B cell (primary cell): Measurements from ENCODE around the gene ATG7. TPM values are rescaled to one million over a fixed set of nuclear protein-coding genes. Genes with fewer than 3 reads are reported as not detected.

Source experiments
- ATAC-seq: fragments of 200-7000 bp; cut with Tn5 transposase; one replicate; pipeline ENCODE4 v1.10.0; 2021; ENCODE audit warnings: low read depth, mild to moderate bottlenecking, moderate number of reproducible peaks, moderate library complexity
- CTCF ChIA-PET: fragments of 350-600 bp; sonication (Branson Sonifier 250); formaldehyde crosslinking; loops from one replicate; lab custom pipeline; 2021; ENCODE audit warnings: antibody characterized with exemption, inconsistent platforms; lab: Charles Lee
- POLR2A ChIA-PET: fragments of 350-600 bp; sonication (Branson Sonifier 250); formaldehyde crosslinking; loops from one replicate; lab custom pipeline; 2021; ENCODE audit warnings: antibody characterized with exemption; lab: Charles Lee
- DNase-seq: peaks from one replicate; pipeline ENCODE4 v3.0.0; 2013
- H2AFZ ChIP-seq: 2 replicates; pipeline ENCODE4 v1.6.1; 2012; ENCODE audit warnings: mild to moderate bottlenecking, low read depth, low read length; ENCODE audit not compliant: insufficient read depth, poor library complexity, severe bottlenecking
- H3K27ac ChIP-seq, 2 donors: 1 replicate in 1 of 2; 2 replicates in 1 of 2; pipeline ENCODE4 v1.5.1; 2012 to 2013; ENCODE audit warnings: low read length in 2 of 2, mild to moderate bottlenecking in 2 of 2, moderate library complexity in 1 of 2
- H3K27me3 ChIP-seq, 4 experiments: fragments of 200-600 bp in 1 of 4; sonication (generic) in 1 of 4; replicated peaks in 1 of 4; 1 replicate in 2 of 4; 2 replicates in 2 of 4; pipeline versions ENCODE4 v1.6.1 to v1.7.0; 2013 to 2016; ENCODE audit warnings: low read length in 3 of 4, mild to moderate bottlenecking in 2 of 4, mixed read lengths in 1 of 4, moderate library complexity in 1 of 4; ENCODE audit not compliant: insufficient read depth in 4 of 4, control insufficient read depth in 3 of 4; ENCODE audit errors: control extremely low read depth in 1 of 4
- H3K36me3 ChIP-seq, 2 experiments: replicated peaks in 1 of 2; 1 replicate in 1 of 2; 2 replicates in 1 of 2; pipeline versions ENCODE4 v1.6.1 to v1.7.1; 2013; ENCODE audit warnings: low read length in 1 of 2; ENCODE audit not compliant: insufficient read depth in 2 of 2, control insufficient read depth in 1 of 2; ENCODE audit errors: control extremely low read depth in 1 of 2, extremely low read depth in 1 of 2
- H3K4me1 ChIP-seq, 2 donors: fragments of 200-600 bp in 1 of 2; sonication (generic) in 1 of 2; 1 replicate in 1 of 2; 2 replicates in 1 of 2; pipeline versions ENCODE4 v1.5.1 to v1.6.1; 2013 to 2017; ENCODE audit warnings: low read length in 2 of 2; ENCODE audit not compliant: control insufficient read depth in 2 of 2, insufficient read depth in 2 of 2
- H3K4me2 ChIP-seq: replicated peaks from 2 replicates; pipeline ENCODE3; 2012; ENCODE audit warnings: mild to moderate bottlenecking, low read depth, low read length; ENCODE audit not compliant: poor library complexity, severe bottlenecking
- H3K4me3 ChIP-seq, 5 experiments: fragments of 200-600 bp in 1 of 5; sonication (generic) in 1 of 5; 1 replicate in 3 of 5; 2 replicates in 2 of 5; pipeline versions ENCODE4 v1.5.1 to v1.7.0; 2011 to 2016; ENCODE audit warnings: low read length in 4 of 5, mild to moderate bottlenecking in 4 of 5, low read depth in 2 of 5, control low read depth in 1 of 5, moderate library complexity in 1 of 5; ENCODE audit not compliant: insufficient read depth in 1 of 5; ENCODE audit errors: control extremely low read depth in 1 of 5, extremely low read depth in 1 of 5
- H3K79me2 ChIP-seq: fragments of 200-600 bp; sonication (generic); one replicate; pipeline ENCODE4 v1.6.0; 2016; ENCODE audit warnings: low read length; ENCODE audit not compliant: control insufficient read depth, insufficient read depth
- H3K9ac ChIP-seq: fragments of 200-600 bp; sonication (generic); 2 replicates; pipeline ENCODE4 v1.6.1; 2017; ENCODE audit warnings: mild to moderate bottlenecking, low read length, moderate library complexity
- H3K9me3 ChIP-seq, 3 donors: one replicate each; pipeline versions ENCODE4 v1.6.1 to v1.7.1; 2013; ENCODE audit warnings: low read length in 2 of 3; ENCODE audit not compliant: control insufficient read depth in 2 of 3, insufficient read depth in 1 of 3; ENCODE audit errors: control extremely low read depth in 1 of 3
- H4K20me1 ChIP-seq: 2 replicates; pipeline ENCODE4 v1.6.0; 2012; ENCODE audit warnings: mild to moderate bottlenecking, low read length; ENCODE audit not compliant: insufficient read depth, control insufficient read depth, poor library complexity, severe bottlenecking
- H3K27ac Mint-ChIP-seq: one replicate; pipeline ENCODE4 v1.8.0; 2021; ENCODE audit warnings: mixed read lengths
- H3K27me3 Mint-ChIP-seq: one replicate; pipeline ENCODE4 v1.8.0; 2021; ENCODE audit warnings: mixed read lengths
- H3K4me1 Mint-ChIP-seq: one replicate; pipeline ENCODE4 v1.8.0; 2021; ENCODE audit warnings: mixed read lengths
- H3K4me3 Mint-ChIP-seq: one replicate; pipeline ENCODE4 v1.8.0; 2021; ENCODE audit warnings: mixed read lengths
- H3K9me3 Mint-ChIP-seq: one replicate; pipeline ENCODE4 v1.8.0; 2022; ENCODE audit warnings: mixed read lengths; ENCODE audit not compliant: insufficient read depth
- EZH2 ChIP-seq: IDR thresholded peaks from 2 replicates; pipeline ENCODE4 v1.6.1; 2012; ENCODE audit warnings: borderline replicate concordance, low read depth, mild to moderate bottlenecking, moderate library complexity, low read length; ENCODE audit not compliant: insufficient read depth, poor library complexity, severe bottlenecking
- WGBS: methylation state at CpG from one replicate; pipeline ENCODE4 v1.1.5; 2013; ENCODE audit warnings: missing lambda C conversion rate; ENCODE audit not compliant: insufficient coverage; 5-methylcytosine and 5-hydroxymethylcytosine counted together
- intact Hi-C: fragments of 100-400 bp; cut with micrococcal nuclease; formaldehyde crosslinking; loops from one replicate; pipeline ENCODE4 v1.10.0; 2022
- polyA plus RNA-seq: library from polyadenylated mRNA; depleted of rRNA; stranded (reverse); fragments of >200 nt; gene quantifications from 2 replicates; pipeline ENCODE4 v1.2.3, GENCODE V29; 2012
- total RNA-seq, 2 donors: library from RNA; stranded (reverse); fragments of 120-200 nt in 1 of 2; gene quantifications; 1 replicate in 1 of 2; 2 replicates in 1 of 2; pipeline versions ENCODE4 v1.2.3 to v1.2.4, GENCODE V29; 2013 to 2022
- TF ChIP-seq, protein P1 (sequence below): fragments of 200-600 bp; IDR thresholded peaks from one replicate; pipeline ENCODE4 v1.8.0; 2022; ENCODE audit warnings: antibody characterized with exemption, mild to moderate bottlenecking

ATG7 gene
- total and polyA plus RNA-seq, 2 donors (not counting 1 experiment from before 2014, with no cell fraction given): 13.9 to 66.4 TPM

GRCh38 chr3:11250902-11251806 is 21.0 kb upstream of the ATG7 start:
- POLR2A ChIA-PET: no interaction called here
- H3K4me3 ChIP-seq: no peak overlapping the region
- ATAC-seq: no peak
- no peaks in the 10 kb centered on the region for H3K36me3 ChIP-seq
- H3K4me1 ChIP-seq: no peaks in the 10 kb centered on the region
- H3K9me3 Mint-ChIP-seq: no peaks in the 10 kb centered on the region
- H3K4me1 Mint-ChIP-seq: no peaks in the 10 kb centered on the region
- H3K9ac ChIP-seq: no peak overlapping the region
- intact Hi-C loops: no loop called here
- CTCF ChIA-PET: interaction anchor here (0.6 to 2.2 kb wide), 4 partner anchors 13 to 140 kb away, joined by 3 to 7 read pairs (median 4); no protein-coding TSS in a partner anchor
- WGBS: 93% methylated on average over 3 of the region's 10 CpGs
- H3K27me3 ChIP-seq: peaks cover 0 to 8% (median 0%) of the 10 kb centered on the region in 4 experiments
- H3K4me2 ChIP-seq: no peak overlapping the region
- H3K9me3 ChIP-seq: peaks cover 0 to 3% (median 0%) of the 10 kb centered on the region in 3 donors
- no peak overlapping the region for H3K4me3 Mint-ChIP-seq
- no peak overlapping the region for H2AFZ ChIP-seq
- DNase-seq: no peak
- no peak for TF ChIP-seq EZH2
- TF ChIP-seq, protein P1, sequence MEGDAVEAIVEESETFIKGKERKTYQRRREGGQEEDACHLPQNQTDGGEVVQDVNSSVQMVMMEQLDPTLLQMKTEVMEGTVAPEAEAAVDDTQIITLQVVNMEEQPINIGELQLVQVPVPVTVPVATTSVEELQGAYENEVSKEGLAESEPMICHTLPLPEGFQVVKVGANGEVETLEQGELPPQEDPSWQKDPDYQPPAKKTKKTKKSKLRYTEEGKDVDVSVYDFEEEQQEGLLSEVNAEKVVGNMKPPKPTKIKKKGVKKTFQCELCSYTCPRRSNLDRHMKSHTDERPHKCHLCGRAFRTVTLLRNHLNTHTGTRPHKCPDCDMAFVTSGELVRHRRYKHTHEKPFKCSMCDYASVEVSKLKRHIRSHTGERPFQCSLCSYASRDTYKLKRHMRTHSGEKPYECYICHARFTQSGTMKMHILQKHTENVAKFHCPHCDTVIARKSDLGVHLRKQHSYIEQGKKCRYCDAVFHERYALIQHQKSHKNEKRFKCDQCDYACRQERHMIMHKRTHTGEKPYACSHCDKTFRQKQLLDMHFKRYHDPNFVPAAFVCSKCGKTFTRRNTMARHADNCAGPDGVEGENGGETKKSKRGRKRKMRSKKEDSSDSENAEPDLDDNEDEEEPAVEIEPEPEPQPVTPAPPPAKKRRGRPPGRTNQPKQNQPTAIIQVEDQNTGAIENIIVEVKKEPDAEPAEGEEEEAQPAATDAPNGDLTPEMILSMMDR: no peak
- peaks cover 31% of the 10 kb centered on the region for H3K27me3 Mint-ChIP-seq
- H4K20me1 ChIP-seq: no peaks in the 10 kb centered on the region
- H3K27ac ChIP-seq: no peak overlapping the region
- no peaks in the 10 kb centered on the region for H3K79me2 ChIP-seq
- H3K27ac Mint-ChIP-seq: no peak overlapping the region

DNA sequence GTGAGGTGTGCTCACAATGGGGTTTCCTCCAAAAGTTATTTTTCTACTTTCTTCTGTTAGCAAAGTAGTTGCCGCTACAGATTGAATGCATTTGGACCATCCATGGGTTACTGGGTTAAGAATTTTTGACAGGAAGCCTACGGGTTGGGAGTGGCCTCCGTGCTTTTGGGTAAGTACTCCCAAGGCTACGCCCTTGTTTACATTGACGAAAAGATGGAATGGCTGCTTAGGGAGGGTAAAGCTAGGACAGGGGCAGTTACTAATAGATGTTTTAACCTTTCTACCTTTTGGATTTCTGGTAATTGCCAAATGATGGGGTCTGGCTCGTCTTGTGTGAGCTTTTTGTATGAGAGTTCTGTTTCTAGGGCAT is 20.4 kb upstream of the ATG7 start:
- no peak overlapping the region for H3K9ac ChIP-seq
- no peak overlapping the region for H3K4me2 ChIP-seq
- no peak overlapping the region for H3K4me3 Mint-ChIP-seq
- no peak overlapping the region for H3K27ac Mint-ChIP-seq
- H3K79me2 ChIP-seq: no peaks in the 10 kb centered on the region
- H3K4me1 ChIP-seq: no peaks in the 10 kb centered on the region
- ChIA-PET POLR2A (no interaction called here), CTCF (no interaction called here)
- peaks cover 32% of the 10 kb centered on the region for H3K27me3 Mint-ChIP-seq
- intact Hi-C loops: no loop called here
- H4K20me1 ChIP-seq: no peaks in the 10 kb centered on the region
- WGBS: 96% methylated on average over 5 of the region's 6 CpGs
- no peak overlapping the region for H2AFZ ChIP-seq
- DNase-seq (no peak), ATAC-seq (no peak)
- no peak overlapping the region for H3K27ac ChIP-seq
- H3K4me3 ChIP-seq: no peak overlapping the region
- no peaks in the 10 kb centered on the region for H3K36me3 ChIP-seq
- H3K4me1 Mint-ChIP-seq: no peaks in the 10 kb centered on the region
- peaks cover 0 to 3% (median 0%) of the 10 kb centered on the region in 3 donors for H3K9me3 ChIP-seq
- H3K9me3 Mint-ChIP-seq: no peaks in the 10 kb centered on the region
- TF ChIP-seq EZH2: no peak
- H3K27me3 ChIP-seq: peaks cover 0 to 8% (median 0%) of the 10 kb centered on the region in 4 experiments
